Suprapubic skin (tissue), 4 donors: ENCODE data around the gene TRIM7. TPM values are rescaled to one million over a fixed set of nuclear protein-coding genes. Genes with fewer than 3 reads are reported as not detected.

Source experiments
- DNase-seq, 2 donors: peaks; one replicate each; pipeline ENCODE4 v3.0.0-alpha.2; 2019; ENCODE audit warnings: low spot score in 2 of 2
- H3K27ac ChIP-seq: fragments of 200-600 bp; sonication (generic); one replicate; pipeline ENCODE4 v1.5.1; 2019
- H3K27me3 ChIP-seq: fragments of 200-600 bp; sonication (generic); one replicate; pipeline ENCODE4 v1.5.1; 2019
- H3K36me3 ChIP-seq: fragments of 200-600 bp; sonication (generic); one replicate; pipeline ENCODE4 v1.5.1; 2019
- H3K4me1 ChIP-seq: fragments of 200-600 bp; sonication (generic); one replicate; pipeline ENCODE4 v1.5.1; 2019
- H3K4me3 ChIP-seq: fragments of 200-600 bp; sonication (generic); one replicate; pipeline ENCODE4 v1.5.1; 2019; ENCODE audit warnings: mild to moderate bottlenecking
- H3K9me3 ChIP-seq: fragments of 200-600 bp; sonication (generic); one replicate; pipeline ENCODE4 v1.5.1; 2019
- CTCF ChIP-seq, 2 donors: fragments of 200-600 bp in 1 of 2; fragments of 450-650 bp in 1 of 2; sonication (generic) in 1 of 2; IDR thresholded peaks; one replicate each; pipeline ENCODE4 v1.5.1; 2016 to 2019; ENCODE audit warnings: antibody characterized with exemption in 2 of 2, mild to moderate bottlenecking in 1 of 2, moderate library complexity in 1 of 2
- EP300 ChIP-seq: sonication (generic); formaldehyde crosslinking; IDR thresholded peaks from one replicate; pipeline ENCODE4 v1.6.1; 2017; ENCODE audit warnings: antibody characterized with exemption
- POLR2A ChIP-seq, 2 donors: fragments of 450-650 bp; IDR thresholded peaks; one replicate each; pipeline ENCODE4 v1.6.1; 2017; ENCODE audit warnings: antibody characterized with exemption in 2 of 2, mild to moderate bottlenecking in 2 of 2, moderate library complexity in 2 of 2
- POLR2AphosphoS5 ChIP-seq, 3 donors: sonication (generic); formaldehyde crosslinking; IDR thresholded peaks; one replicate each; pipeline ENCODE4 v1.6.1; 2017; ENCODE audit warnings: antibody characterized with exemption in 3 of 3
- WGBS: methylation state at CpG from one replicate; pipeline ENCODE4 v1.1.5; 2018; 5-methylcytosine and 5-hydroxymethylcytosine counted together
- total RNA-seq, 4 donors: library from RNA; depleted of rRNA; stranded (reverse); fragments of >200 nt; gene quantifications; one replicate each; pipeline ENCODE4 v1.1.0, GENCODE V29; 2016

TRIM7 gene
- total RNA-seq, 4 donors from 2014 or later = 52.0 to 79.0 (median 69.4) TPM

GRCh38 chr5:181195249-181195761 is 9.7 kb downstream of the TRIM7 start:
- H3K36me3 ChIP-seq = peaks cover 5% of the 10 kb centered on the region
- no peaks in the 10 kb centered on the region for H3K27me3 ChIP-seq

GRCh38 chr5:181194489-181195248 is 10.3 kb downstream of the TRIM7 start:
- Histone ChIP-seq H3K27ac (no peak overlapping the region), H3K4me3 (no peak overlapping the region), H3K9me3 (no peaks in the 10 kb centered on the region), H3K36me3 (peaks cover 5% of the 10 kb centered on the region), H3K4me1 (peaks cover 18% of the 10 kb centered on the region), H3K27me3 (no peaks in the 10 kb centered on the region)
- WGBS = 80% methylated on average over 18 of the region's 21 CpGs
- DNase-seq = no peak
- TF ChIP-seq EP300 (no peak), POLR2A (IDR thresholded peaks at IDR 0.05) (no peak), CTCF (IDR thresholded peaks at IDR 0.05) (no peak), POLR2AphosphoS5 (IDR thresholded peaks at IDR 0.05) (no peak)

More at GRCh38 chr5:181195249-181195761, 9.7 kb downstream of the TRIM7 start:
- WGBS = 83% methylated on average over 8 of the region's 45 CpGs
- DNase-seq = no peak
- no peak overlapping the region for H3K4me3 ChIP-seq
- no peak overlapping the region for H3K27ac ChIP-seq
- H3K4me1 ChIP-seq = peaks cover 12% of the 10 kb centered on the region
- TF ChIP-seq CTCF (IDR thresholded peaks at IDR 0.05) (no peak), POLR2AphosphoS5 (IDR thresholded peaks at IDR 0.05) (no peak), POLR2A (IDR thresholded peaks at IDR 0.05) (no peak), EP300 (no peak)
- H3K9me3 ChIP-seq = no peaks in the 10 kb centered on the region

- TF ChIP-seq CTCF (IDR thresholded peaks at IDR 0.05) (no peak), POLR2AphosphoS5 (IDR thresholded peaks at IDR 0.05) (no peak)
- Histone ChIP-seq H3K9me3 (no peaks in the 10 kb centered on the region), H3K4me3 (no peak overlapping the region), H3K27ac (no peak overlapping the region), H3K27me3 (no peaks in the 10 kb centered on the region), H3K36me3 (peaks cover 5% of the 10 kb centered on the region), H3K4me1 (peaks cover 26% of the 10 kb centered on the region)
- DNase-seq = no peak
- WGBS = 56% methylated on average over 2 of the region's 2 CpGs
Measured at GRCh38 chr5:181193656-181194055, 11.3 kb downstream of the TRIM7 start.

- Histone ChIP-seq H3K27me3 (no peaks in the 10 kb centered on the region), H3K27ac (peak overlapping the region; percentile 95), H3K9me3 (no peaks in the 10 kb centered on the region), H3K4me3 (peak overlapping the region; percentile 77), H3K4me1 (peaks cover 29% of the 10 kb centered on the region), H3K36me3 (peaks cover 5% of the 10 kb centered on the region)
- DNase-seq = no peak
- 51% methylated on average over 12 of the region's 12 CpGs for WGBS
- TF ChIP-seq POLR2AphosphoS5 (IDR thresholded peaks at IDR 0.05) = no peak
- TF ChIP-seq EP300 = no peak
- no peak for TF ChIP-seq POLR2A (IDR thresholded peaks at IDR 0.05)
- no peak for TF ChIP-seq CTCF (IDR thresholded peaks at IDR 0.05)
Measured at GRCh38 chr5:181192337-181193046, 12.5 kb downstream of the TRIM7 start.
